ENCODE results near the gene GLIS1.
"Not testable (repeated sequence)": the region's sequence is repeated elsewhere in the genome, so short reads cannot be mapped to it uniquely, and the experiment has no call there.

The GLIS1 gene

GRCh38 chr1:53647915-53648314 is 91.0 kb downstream of the GLIS1 start:
- not testable (repeated sequence) for DNase-seq

- DNase-seq, result no peak
Measured at GRCh38 chr1:53646732-53647131, 92.2 kb downstream of the GLIS1 start.

- no peak for DNase-seq
Measured at GRCh38 chr1:53645690-53646078, 93.3 kb downstream of the GLIS1 start.

- peak; percentile 14 for DNase-seq
Measured at GRCh38 chr1:53644909-53645689, 93.9 kb downstream of the GLIS1 start.

- no peak for DNase-seq
Measured at GRCh38 chr1:53644496-53644895, 94.5 kb downstream of the GLIS1 start.

GRCh38 chr1:53643881-53644390 is 95.0 kb downstream of the GLIS1 start:
- DNase-seq, result no peak

- no peak for DNase-seq
Measured at GRCh38 chr1:53643041-53643880, 95.7 kb downstream of the GLIS1 start.

GRCh38 chr1:53642607-53643006 is 96.4 kb downstream of the GLIS1 start:
- DNase-seq, result no peak

- DNase-seq, result no peak
Measured at GRCh38 chr1:53642215-53642555, 96.8 kb downstream of the GLIS1 start.

GRCh38 chr1:53641481-53642214 is 97.3 kb downstream of the GLIS1 start:
- DNase-seq, result no peak

- DNase-seq, result no peak
Measured at GRCh38 chr1:53640701-53641075, 98.3 kb downstream of the GLIS1 start.

GRCh38 chr1:53639996-53640700 is 98.8 kb downstream of the GLIS1 start:
- DNase-seq, result no peak

GRCh38 chr1:53639251-53639763 is 99.7 kb downstream of the GLIS1 start:
- DNase-seq, result peak; percentile 79

GRCh38 chr1:53638360-53639035 is 100.5 kb downstream of the GLIS1 start:
- no peak for DNase-seq

- DNase-seq, result no peak
Measured at GRCh38 chr1:53637511-53638359, 101.2 kb downstream of the GLIS1 start.

- DNase-seq, result no peak
Measured at GRCh38 chr1:53636621-53637171, 102.3 kb downstream of the GLIS1 start.

- no peak for DNase-seq
Measured at GRCh38 chr1:53634571-53634979, 104.4 kb downstream of the GLIS1 start.

GRCh38 chr1:53633073-53633704 is 105.8 kb downstream of the GLIS1 start:
- no peak for DNase-seq

GRCh38 chr1:53631622-53632310 is 107.2 kb downstream of the GLIS1 start:
- no peak for DNase-seq
